Stimulated activated effector memory CD8-positive, alpha-beta T cell treated with anti-CD3 and anti-CD28 coated beads, Interleukin-12 subunit alpha, Interleukin-12 subunit beta, amount 100 ng/mL, for 72 hours (primary cell): ENCODE measurements around the gene SPECC1L.

ENCODE experiments used
- ATAC-seq: fragments of 150-1000 bp; cut with Tn5 transposase; 2 replicates; pipeline ENCODE4 v1.10.0; 2021
- DNase-seq, 2 donors: peaks; one replicate each; pipeline ENCODE4 v3.0.0; 2021 to 2022; ENCODE audit warnings: low spot score in 2 of 2
- H3K27ac Mint-ChIP-seq: one replicate; pipeline ENCODE4 v1.8.0; 2022; ENCODE audit warnings: mild to moderate bottlenecking, mixed read lengths
- H3K36me3 Mint-ChIP-seq: one replicate; pipeline ENCODE4 v1.8.0; 2022; ENCODE audit warnings: mild to moderate bottlenecking, mixed read lengths
- H3K4me1 Mint-ChIP-seq: one replicate; pipeline ENCODE4 v1.8.0; 2022; ENCODE audit warnings: mixed read lengths
- H3K4me3 Mint-ChIP-seq: one replicate; pipeline ENCODE4 v1.8.0; 2022; ENCODE audit warnings: mild to moderate bottlenecking, mixed read lengths
- H3K9me3 Mint-ChIP-seq: one replicate; pipeline ENCODE4 v1.8.0; 2022; ENCODE audit warnings: mixed read lengths

Gene SPECC1L

DNA sequence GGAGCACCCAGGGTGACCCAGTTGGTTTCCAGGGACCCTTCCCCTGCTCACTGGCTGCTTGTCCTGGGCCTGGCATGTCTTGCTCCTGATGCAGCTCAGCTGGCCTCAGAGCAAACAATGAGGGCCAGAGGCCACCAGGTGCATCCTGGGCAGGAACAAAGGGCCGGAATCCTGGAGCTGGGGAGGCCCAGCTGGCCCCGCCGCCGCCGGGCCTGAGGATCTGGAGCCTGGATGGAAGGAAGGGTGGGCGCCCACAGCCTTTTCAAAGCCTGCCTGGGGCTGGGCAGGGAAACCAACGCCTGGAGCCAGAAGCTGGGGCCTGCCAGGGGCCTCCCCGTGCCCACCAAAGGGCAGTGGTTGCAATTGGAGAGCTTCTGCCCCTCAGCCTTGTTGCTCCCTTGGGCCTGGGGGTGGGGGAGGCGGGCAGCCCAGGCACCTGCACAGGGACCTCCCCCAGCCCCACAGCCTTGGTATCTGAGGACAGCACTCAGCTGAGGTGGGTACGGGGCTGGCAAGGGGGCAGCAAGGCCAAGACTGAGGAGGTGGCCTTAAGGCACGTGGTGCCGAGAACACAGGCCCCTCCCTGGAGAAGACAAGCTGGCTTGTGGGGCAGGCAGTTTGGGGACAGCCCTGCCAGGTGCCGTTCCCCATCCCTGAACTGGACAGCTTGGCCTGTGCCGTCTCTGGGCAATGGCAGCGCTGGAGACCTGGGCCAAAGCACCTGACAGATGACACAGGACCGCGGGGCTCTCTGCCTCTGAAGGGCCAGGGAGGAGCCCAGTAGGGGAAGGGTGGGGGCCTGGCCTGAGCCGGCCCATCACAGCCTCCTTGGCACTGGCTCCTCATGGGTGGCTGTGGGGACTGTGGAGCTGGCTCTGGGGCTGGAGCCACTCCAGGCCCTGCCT is 149.7 kb downstream of the SPECC1L start:
- ATAC-seq (no peak), DNase-seq (no peak)
- H3K36me3 Mint-ChIP-seq = peaks cover 19% of the 10 kb centered on the region
- no peak overlapping the region for H3K4me3 Mint-ChIP-seq
- H3K9me3 Mint-ChIP-seq = no peaks in the 10 kb centered on the region
- H3K27ac Mint-ChIP-seq = peak overlapping the region; percentile 78
- peaks cover 15% of the 10 kb centered on the region for H3K4me1 Mint-ChIP-seq

DNA sequence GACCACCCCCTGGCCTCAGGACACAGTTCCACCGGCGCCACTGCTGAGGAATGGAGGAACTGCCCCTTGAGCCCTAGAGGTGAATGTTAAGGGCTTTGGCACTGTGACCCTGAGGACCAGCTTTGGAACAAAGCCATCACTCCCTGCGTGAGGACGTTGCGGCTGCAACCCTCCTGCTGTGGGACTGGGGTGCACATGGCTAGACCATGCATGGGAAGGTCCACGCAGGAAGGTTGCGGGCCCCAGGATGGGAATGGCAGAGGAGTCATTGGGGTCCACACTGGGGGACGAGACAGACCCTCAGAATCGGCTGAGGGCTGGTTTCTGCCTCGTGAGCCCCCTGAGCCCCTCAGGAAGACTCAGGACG is 150.3 kb downstream of the SPECC1L start:
- peaks cover 21% of the 10 kb centered on the region for H3K4me1 Mint-ChIP-seq
- H3K4me3 Mint-ChIP-seq = no peak overlapping the region
- H3K36me3 Mint-ChIP-seq = peaks cover 16% of the 10 kb centered on the region
- ATAC-seq (no peak), DNase-seq (no peak)
- H3K9me3 Mint-ChIP-seq = no peaks in the 10 kb centered on the region
- H3K27ac Mint-ChIP-seq = peak overlapping the region; percentile 50

DNA sequence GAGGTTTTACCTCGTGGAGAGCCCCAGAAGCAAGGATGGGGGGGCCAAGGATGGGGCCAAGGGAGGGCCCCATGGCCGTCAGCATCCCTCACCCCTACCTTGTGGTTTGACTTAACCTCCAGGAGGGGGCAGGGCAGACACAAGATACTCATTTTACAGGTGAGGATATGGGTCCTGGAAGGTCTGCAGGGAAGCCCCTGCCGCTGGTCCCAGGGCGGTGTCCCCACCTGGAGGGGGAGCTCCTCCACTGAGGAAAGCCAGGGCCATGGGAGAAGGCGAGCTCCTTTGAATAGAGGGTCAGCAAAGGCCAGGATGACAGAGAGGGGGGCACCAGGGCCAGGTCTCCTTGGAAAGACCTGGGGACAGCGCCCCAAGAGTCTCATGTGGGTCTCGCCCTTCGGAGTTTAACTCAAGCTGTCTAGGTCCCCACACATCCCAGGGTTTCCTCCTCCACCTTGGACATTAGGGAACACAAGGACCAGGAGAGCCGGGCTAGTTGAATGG is 150.8 kb downstream of the SPECC1L start:
- peak; percentile 33 for ATAC-seq
- H3K27ac Mint-ChIP-seq = peak overlapping the region; percentile 50
- DNase-seq = no peak

DNA sequence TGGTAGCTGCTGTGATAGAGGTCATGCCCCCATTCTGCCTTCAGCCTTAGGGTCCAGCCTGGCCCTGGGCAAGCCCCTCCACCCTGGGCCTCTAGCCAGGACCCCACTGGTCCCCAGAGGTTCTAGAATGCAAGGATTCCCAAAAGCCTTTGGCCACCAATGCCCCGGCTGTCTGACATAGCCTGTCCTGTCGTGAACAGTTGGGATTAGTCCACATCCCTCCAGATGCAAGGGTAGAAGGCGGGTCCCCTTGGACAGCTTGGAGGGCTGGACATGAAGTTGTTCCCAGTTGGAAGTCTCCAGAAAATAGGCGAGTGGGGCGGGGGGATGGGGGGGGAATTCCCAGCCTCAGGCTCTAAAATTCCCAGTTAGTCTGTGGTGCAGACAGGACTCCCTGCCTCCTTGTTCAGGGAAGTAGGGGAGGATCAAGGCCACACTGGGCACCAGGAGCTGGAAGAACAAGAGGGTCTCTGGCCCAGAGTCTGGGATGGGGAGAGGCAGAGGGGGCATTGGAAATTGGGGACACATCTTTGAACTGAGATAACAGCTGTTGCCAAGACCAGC is 151.6 kb downstream of the SPECC1L start:
- Mint-ChIP-seq H3K27ac (peak overlapping the region; percentile 29), H3K4me1 (peaks cover 34% of the 10 kb centered on the region), H3K9me3 (no peaks in the 10 kb centered on the region), H3K4me3 (peak overlapping the region; percentile 81), H3K36me3 (peaks cover 15% of the 10 kb centered on the region)
- ATAC-seq (no peak), DNase-seq (no peak)

More for the DNA sequence above, 150.8 kb downstream of the SPECC1L start:
- Mint-ChIP-seq H3K4me1 (peaks cover 27% of the 10 kb centered on the region), H3K9me3 (no peaks in the 10 kb centered on the region), H3K4me3 (no peak overlapping the region), H3K36me3 (peaks cover 16% of the 10 kb centered on the region)

DNA sequence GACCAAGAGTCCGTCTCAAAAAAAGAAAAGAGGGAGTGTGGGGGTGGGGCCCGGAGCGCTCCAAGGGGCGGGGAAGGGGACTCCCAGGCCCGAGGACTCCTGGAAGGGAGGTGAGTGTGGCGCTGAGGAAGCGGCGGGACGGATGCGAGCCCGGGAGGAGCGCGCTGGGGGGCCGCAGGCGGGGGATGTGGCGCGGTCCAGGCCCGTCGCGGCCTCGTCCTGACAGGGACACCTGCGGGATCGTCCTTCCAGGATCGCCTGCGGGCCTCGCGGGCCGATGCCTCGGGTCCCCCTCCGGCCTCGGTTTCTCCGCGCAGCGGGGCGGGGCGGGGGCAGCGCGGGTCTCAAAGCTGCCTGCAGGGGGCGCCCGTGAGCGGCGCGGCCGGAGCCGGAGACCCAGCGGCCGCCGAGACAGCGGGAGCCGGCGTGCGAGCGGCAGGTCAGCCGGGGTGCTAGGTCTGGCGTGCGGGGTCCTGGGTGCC is 152.9 kb downstream of the SPECC1L start:
- peaks cover 47% of the 10 kb centered on the region for H3K4me1 Mint-ChIP-seq
- H3K9me3 Mint-ChIP-seq = no peaks in the 10 kb centered on the region
- DNase-seq (peak; percentile 86), ATAC-seq (peak; percentile 55)
- peak overlapping the region; percentile 37 for H3K27ac Mint-ChIP-seq
- peaks cover 20% of the 10 kb centered on the region for H3K36me3 Mint-ChIP-seq
- H3K4me3 Mint-ChIP-seq = peak overlapping the region; percentile 81

DNA sequence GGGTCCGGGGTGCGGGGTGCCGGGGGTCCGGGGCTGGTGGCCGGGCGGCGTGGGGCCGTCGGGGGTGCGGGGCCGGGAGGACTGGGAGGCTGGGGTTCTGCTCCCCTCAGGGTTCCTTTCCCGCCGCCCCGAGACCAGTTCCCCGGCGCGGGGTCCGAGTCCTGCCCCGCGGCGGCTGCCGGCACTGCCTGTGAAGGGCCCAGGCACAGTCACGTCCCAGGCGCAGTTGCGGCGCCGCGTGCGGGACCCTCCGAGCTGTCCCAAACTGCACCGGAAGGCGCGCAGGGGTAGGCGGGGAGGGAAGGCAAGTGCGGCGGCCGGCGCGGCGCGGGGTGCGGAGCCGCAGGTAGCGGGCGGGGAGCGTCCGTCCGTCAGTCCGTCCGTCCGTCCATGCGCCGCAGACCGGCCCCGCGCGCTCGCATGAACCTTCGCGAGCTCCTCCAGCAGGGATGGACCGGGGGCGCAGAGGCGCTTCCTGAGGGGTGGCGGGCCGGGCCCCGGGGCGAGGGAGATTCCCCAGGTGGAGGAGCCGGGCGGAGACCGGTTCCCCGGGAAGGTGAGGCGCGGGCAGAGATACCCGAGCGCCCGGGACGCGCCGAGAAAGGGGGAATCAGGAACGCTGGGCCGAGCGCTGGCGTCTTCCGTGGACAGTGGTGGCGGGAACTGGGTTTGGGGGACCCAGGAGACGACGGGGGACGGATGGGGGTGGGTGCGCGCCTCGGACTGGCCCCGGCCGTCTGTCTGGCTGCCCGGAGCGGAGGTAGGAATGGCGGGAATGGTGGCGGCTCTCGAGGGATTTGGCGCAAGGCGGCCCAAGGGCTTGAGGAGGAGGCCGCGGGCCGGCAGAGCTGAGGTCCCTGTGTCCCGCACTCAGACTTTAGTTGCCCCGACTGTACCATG is 153.6 kb downstream of the SPECC1L start:
- Mint-ChIP-seq H3K9me3 (no peaks in the 10 kb centered on the region), H3K4me3 (peak overlapping the region; percentile 81), H3K36me3 (peaks cover 21% of the 10 kb centered on the region), H3K27ac (no peak overlapping the region), H3K4me1 (peaks cover 54% of the 10 kb centered on the region)
- ATAC-seq (peak; percentile 25), DNase-seq (no peak)

DNA sequence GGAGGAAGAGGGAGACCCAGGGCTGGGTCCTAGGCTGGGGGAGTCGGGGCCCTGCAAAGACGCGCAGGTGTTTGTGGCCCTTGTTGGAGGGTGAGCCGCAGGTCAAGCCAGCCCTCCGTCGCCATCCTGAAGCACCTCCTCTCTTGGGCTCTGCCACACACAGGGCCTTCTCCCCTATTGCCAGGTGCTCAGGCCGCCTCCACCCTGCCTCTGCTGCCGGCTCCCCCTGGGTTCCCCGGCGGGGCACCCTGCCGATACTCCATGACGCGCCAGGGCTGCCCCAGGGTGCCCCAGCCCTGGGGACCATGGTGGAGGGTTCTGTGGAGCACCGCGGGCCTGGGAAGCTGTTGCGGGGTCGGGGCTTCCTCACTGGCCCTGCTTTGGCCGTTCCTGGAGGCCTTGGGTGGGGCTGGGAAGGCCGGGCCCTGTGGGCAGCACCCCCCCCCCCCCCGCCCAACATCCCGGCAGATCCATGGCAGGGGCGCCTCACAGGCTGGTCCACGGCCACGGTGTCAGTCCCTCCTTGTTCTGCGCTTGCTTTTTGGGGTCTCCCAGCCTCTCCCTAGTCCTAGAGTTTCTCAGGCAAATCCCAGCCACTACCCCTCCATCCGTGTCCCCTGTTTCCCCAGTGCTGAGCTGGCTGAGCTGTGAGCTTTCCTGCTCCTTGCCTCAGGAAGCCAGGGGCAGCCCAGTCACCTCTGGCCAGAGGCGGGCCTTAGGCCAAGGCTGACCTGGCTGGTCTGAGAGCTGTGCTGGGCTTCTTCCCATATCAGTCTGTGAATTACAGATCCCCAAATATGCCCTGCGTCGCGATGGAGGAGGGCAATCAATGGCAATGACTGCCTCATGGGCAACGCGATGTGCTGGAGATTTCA is 154.5 kb downstream of the SPECC1L start:
- ATAC-seq (no peak), DNase-seq (no peak)
- peak overlapping the region; percentile 81 for H3K4me3 Mint-ChIP-seq
- peak overlapping the region; percentile 98 for H3K27ac Mint-ChIP-seq
- peaks cover 19% of the 10 kb centered on the region for H3K36me3 Mint-ChIP-seq
- peaks cover 63% of the 10 kb centered on the region for H3K4me1 Mint-ChIP-seq
- H3K9me3 Mint-ChIP-seq = no peaks in the 10 kb centered on the region

DNA sequence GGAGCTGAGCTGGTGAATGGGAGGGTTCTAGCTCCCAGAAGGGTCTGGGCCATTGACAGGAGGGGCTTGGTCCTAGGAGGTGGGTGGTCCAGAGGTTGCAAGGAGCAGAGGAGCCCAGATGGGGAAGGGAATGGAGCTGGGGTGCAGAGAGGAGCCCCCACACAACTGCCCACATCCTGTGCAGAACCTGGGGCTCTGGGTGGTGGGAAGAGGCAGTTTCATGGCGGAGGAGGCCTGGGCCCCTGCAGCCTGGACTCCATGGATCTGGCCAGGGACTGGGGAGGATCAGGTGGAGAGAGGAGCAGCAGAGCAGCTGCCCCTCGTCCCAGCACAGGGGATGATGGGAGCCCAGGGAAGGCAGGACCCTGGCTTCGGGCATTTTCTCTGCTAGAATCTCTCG is 155.8 kb downstream of the SPECC1L start:
- H3K36me3 Mint-ChIP-seq = peaks cover 19% of the 10 kb centered on the region
- H3K4me3 Mint-ChIP-seq = peak overlapping the region; percentile 81
- ATAC-seq (no peak), DNase-seq (no peak)
- H3K4me1 Mint-ChIP-seq = peaks cover 70% of the 10 kb centered on the region
- H3K27ac Mint-ChIP-seq = peak overlapping the region; percentile 98
- no peaks in the 10 kb centered on the region for H3K9me3 Mint-ChIP-seq

DNA sequence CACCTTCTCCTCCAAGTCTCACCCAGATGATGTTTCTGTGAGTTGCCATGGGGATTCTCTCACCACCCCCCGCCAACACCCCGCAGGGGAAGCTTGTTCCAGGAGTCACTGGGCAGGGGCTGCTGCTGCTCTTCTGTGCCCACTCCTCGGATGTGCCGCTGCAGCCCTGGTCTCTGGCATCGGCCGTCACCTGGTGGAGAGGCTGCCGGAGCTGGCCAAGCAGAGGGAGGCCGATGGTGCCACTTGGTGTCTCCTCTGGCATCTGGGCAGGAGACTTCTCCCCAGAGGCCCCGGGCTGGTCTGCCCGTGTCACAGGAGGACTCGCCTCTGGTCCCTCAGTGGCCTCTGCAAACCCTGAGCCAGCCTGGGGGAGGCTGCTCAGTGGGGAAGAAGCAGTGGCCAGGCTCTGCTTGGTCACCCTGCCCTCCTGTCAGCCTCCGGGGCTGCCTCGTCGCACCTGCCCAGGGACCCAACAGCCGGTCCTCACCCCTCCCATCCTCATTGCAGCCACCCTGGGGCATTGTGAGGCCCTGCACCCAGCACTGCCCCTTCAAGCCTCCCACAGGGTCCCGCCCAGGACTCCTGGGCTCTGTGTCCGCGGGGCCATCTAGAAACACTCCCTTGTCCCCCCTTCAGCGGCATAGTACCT is 156.3 kb downstream of the SPECC1L start:
- no peaks in the 10 kb centered on the region for H3K9me3 Mint-ChIP-seq
- H3K4me1 Mint-ChIP-seq = peaks cover 74% of the 10 kb centered on the region
- peak overlapping the region; percentile 81 for H3K4me3 Mint-ChIP-seq
- ATAC-seq (no peak), DNase-seq (no peak)
- H3K27ac Mint-ChIP-seq = peak overlapping the region; percentile 98
- peaks cover 19% of the 10 kb centered on the region for H3K36me3 Mint-ChIP-seq

DNA sequence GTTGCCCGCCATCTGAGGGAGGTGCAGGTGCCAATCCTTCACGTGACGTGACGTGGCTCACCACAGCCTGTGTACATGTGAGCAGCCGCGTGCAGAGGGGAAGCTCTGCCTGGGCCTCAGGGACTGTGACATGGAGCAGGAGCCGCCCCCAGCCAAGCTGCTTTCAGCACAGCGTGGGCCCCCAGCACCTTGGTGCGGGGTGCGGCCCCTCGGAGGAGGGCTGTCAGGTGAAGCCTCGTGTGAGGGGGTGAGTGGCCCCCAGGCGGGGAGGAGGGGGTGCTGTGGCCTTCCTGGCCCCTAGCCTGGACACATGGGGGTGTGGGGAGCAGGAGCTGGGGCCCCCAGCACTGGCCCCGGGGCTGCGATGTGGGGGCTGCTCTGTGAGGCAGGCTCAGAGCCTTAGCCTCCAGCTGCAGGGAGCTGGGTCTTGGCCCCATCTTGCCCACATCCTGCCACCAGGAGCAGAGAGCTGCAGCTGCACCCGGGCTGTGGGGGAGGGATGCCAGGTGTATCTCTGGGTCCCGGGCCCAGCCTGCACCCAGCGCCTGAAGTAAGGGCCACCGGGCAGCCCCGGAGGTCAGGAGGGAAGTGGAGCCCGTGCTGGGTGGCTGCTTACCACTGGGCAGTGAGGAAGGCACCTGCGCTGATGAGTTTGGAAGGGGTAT is 157.0 kb downstream of the SPECC1L start, which contains the start of gene ADORA2A:
ADORA2A (plus strand) TSS at position 100 of the 665 bp plus-strand sequence. CDS start 5,806 bp downstream, outside the sequence.
- DNase-seq (peak; percentile 51 to 79), ATAC-seq (peak; percentile 76)
- peak within 1 kb of the TSS; percentile 81 for H3K4me3 Mint-ChIP-seq
- H3K27ac Mint-ChIP-seq = peak within 1 kb of the TSS; percentile 98
- H3K9me3 Mint-ChIP-seq = no peaks in the 10 kb centered on the region
- H3K36me3 Mint-ChIP-seq = peaks cover 23% of the 10 kb centered on the region
- peaks cover 77% of the 10 kb centered on the region for H3K4me1 Mint-ChIP-seq

DNA sequence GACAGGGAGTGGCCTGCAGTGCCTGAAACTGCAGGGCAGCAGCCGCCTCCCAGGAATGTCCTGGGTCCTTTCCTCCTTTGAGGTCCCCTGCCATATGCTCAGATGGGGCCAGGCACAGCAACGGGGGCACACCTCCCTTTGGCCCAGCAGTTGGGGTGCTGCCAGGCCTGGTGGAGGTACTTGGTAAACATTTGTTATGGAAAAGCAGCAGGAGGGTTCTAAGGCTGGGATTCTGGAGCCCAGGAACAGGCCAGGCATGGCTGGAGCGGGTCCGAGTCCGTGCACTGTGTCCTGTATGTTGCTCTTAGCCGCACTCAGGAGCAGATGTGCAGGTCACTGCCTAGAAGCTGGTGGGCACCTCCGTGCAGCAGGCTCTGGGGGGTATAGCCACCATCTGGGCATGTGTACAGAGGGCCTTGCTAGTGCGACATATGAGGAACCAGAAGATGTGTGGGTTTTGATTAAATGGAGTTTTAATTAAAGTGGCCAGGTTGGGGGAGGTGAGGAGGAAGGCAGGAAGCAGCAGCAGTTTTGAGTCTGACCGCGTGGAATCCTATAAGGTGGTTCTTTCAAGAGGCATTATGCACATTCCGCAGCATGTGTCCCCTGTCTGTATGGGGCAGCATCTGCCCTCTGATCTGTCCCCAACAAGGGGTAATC is 158.2 kb downstream of the SPECC1L start:
- Mint-ChIP-seq H3K4me1 (peaks cover 84% of the 10 kb centered on the region), H3K27ac (peak overlapping the region; percentile 98), H3K9me3 (no peaks in the 10 kb centered on the region), H3K4me3 (peak overlapping the region; percentile 81), H3K36me3 (peaks cover 32% of the 10 kb centered on the region)
- DNase-seq (no peak), ATAC-seq (no peak)

DNA sequence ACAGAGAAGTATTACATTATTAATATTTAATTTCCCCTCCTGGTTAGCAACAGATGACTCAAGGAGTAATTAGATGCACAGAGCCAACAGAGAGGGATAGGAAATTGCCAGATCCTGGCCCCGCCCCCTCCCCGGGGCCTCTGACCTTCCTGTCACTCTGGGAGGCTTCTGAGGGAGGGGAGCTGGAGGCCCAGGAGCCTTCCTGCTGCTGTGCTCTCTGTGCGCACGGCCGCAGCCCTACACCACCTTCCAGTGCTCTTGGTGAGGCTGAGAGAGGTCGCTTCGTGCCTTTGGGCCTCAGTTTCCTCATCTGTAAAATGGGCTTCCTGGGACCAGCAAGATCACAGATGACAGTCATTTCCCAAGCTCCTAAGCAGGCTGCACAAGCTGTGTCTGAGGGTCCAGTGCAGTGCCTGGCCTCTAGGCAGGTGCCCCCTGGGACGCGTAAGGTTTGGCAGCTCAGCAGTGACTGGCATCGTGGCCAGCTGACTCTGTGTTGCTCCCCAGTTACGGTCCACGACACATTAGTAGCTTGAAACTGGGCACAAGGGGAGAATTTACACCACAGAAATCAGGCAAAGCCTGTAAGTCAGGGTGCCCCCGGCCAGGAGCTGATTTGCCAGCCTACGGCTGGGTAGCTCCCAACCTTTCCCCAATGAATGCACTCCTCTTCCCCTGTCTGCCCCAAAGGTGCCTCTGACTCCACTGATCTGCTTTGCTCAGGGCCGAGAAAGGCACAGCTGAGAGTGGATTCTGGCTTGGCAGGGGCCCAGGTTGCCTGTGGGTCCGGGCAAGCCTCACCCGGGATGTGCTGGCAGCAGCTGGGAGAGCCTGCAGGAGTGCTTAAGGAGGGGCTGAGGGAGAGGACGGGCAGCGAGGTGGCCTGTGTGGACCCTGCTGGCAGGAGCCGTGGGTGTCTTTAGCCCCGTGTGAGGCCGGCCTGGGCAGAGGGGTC is 159.1 kb downstream of the SPECC1L start:
- Mint-ChIP-seq H3K4me1 (peaks cover 92% of the 10 kb centered on the region), H3K4me3 (peak overlapping the region; percentile 81), H3K27ac (peak overlapping the region; percentile 98), H3K36me3 (peaks cover 40% of the 10 kb centered on the region), H3K9me3 (no peaks in the 10 kb centered on the region)
- DNase-seq (no peak), ATAC-seq (no peak)
